ENCODE data around the gene URB1.
"Not testable (repeated sequence)": the region's sequence is repeated elsewhere in the genome, so short reads cannot be mapped to it uniquely, and the experiment has no call there.

URB1 gene

GRCh38 chr21:32392880-32393676 is at the start of gene URB1:
TSS of gene URB1 (minus strand) at chr21:32393012. CDS start at chr21:32392910, 102 bp downstream.
- peak; percentile 93 to 95 for DNase-seq

- no peak for DNase-seq
Measured at GRCh38 chr21:32437729-32438128, 44.9 kb upstream of the URB1 start.

GRCh38 chr21:32432982-32433660 is 40.3 kb upstream of the URB1 start:
- DNase-seq = not testable (repeated sequence)

- no peak for DNase-seq
Measured at GRCh38 chr21:32427958-32428623, 35.3 kb upstream of the URB1 start.

- no peak for DNase-seq
Measured at GRCh38 chr21:32426592-32427051, 33.8 kb upstream of the URB1 start.

GRCh38 chr21:32426066-32426465 is 33.3 kb upstream of the URB1 start:
- no peak for DNase-seq

- no peak for DNase-seq
Measured at GRCh38 chr21:32425628-32426027, 32.8 kb upstream of the URB1 start.

- no peak for DNase-seq
Measured at GRCh38 chr21:32424674-32425073, 31.9 kb upstream of the URB1 start.

GRCh38 chr21:32424191-32424535 is 31.4 kb upstream of the URB1 start:
- DNase-seq = no peak

- DNase-seq = no peak
Measured at GRCh38 chr21:32423320-32424190, 30.7 kb upstream of the URB1 start.

- no peak for DNase-seq
Measured at GRCh38 chr21:32422064-32422463, 29.3 kb upstream of the URB1 start.

- DNase-seq = no peak
Measured at GRCh38 chr21:32418146-32418545, 25.3 kb upstream of the URB1 start.

GRCh38 chr21:32415451-32416398 is 22.9 kb upstream of the URB1 start:
- no peak for DNase-seq

GRCh38 chr21:32414579-32415358 is 22.0 kb upstream of the URB1 start:
- DNase-seq = no peak

GRCh38 chr21:32413697-32414578 is 21.1 kb upstream of the URB1 start:
- DNase-seq = no peak

GRCh38 chr21:32413015-32413504 is 20.2 kb upstream of the URB1 start:
- no peak for DNase-seq

- DNase-seq = peak; percentile 72 to 79
Measured at GRCh38 chr21:32412162-32413014, 19.6 kb upstream of the URB1 start, which contains the start of gene EVA1C. TSS of gene EVA1C (plus strand) at chr21:32412706. CDS start at chr21:32412854, 148 bp downstream.

All from activated CD4-positive, alpha-beta T cell treated with anti-CD3 and anti-CD28 coated beads, Interleukin-2, amount 50 U/mL, for 4 hours (primary cell).